Panc1 (cell line): ENCODE data around the gene SELENOS.

Source experiments
- CTCF ChIP-seq: fragments of 450-650 bp; IDR thresholded peaks from 2 replicates; pipeline ENCODE4 v1.5.1; 2017; ENCODE audit warnings: mild to moderate bottlenecking
- POLR2AphosphoS5 ChIP-seq: IDR thresholded peaks from 2 replicates; pipeline ENCODE4 v1.6.1; 2012; ENCODE audit warnings: mild to moderate bottlenecking, low read depth, low read length, moderate library complexity
- REST ChIP-seq, 2 experiments: IDR thresholded peaks; 2 replicates each; pipeline ENCODE4 v1.6.1; 2011 to 2012; ENCODE audit warnings: low read depth in 2 of 2, control low read depth in 1 of 2, low read length in 1 of 2, mild to moderate bottlenecking in 1 of 2, moderate library complexity in 1 of 2; ENCODE audit not compliant: insufficient read depth in 1 of 2
- SIN3A ChIP-seq: IDR thresholded peaks from 2 replicates; pipeline ENCODE4 v1.6.1; 2012; ENCODE audit warnings: low read depth, mild to moderate bottlenecking, low read length, moderate library complexity, borderline replicate concordance; ENCODE audit not compliant: insufficient read depth
- TCF7L2 ChIP-seq: IDR thresholded peaks from 2 replicates; pipeline ENCODE4 v1.6.1; 2011; ENCODE audit warnings: mild to moderate bottlenecking, low read depth, low read length, inconsistent platforms

GRCh38 chr15:101232677-101233076 is 44.6 kb downstream of the SELENOS start:
- TF ChIP-seq CTCF (no peak), SIN3A (no peak), POLR2AphosphoS5 (no peak), REST (IDR thresholded peaks at IDR 0.05; ENCODE audit: insufficient read depth in 1 of 2, low read depth in 2 of 2, low read length in 1 of 2) (no peak), TCF7L2 (no peak)
